GM19468 (cell line): ENCODE measurements around the gene PTGIS.
"Not testable (repeated sequence)": the region's sequence is repeated elsewhere in the genome, so short reads cannot be mapped to it uniquely, and the experiment has no call there.

Source experiments
- ATAC-seq: cut with Tn5 transposase; IDR thresholded peaks from one replicate; pipeline ENCODE4 v1.9.1; 2021; ENCODE audit warnings: mild to moderate bottlenecking, moderate library complexity, moderate number of reproducible peaks; ENCODE audit not compliant: unreplicated experiment; ENCODE audit errors: extremely low read depth

PTGIS gene

GRCh38 chr20:49581482-49581881 is 13.5 kb upstream of the PTGIS start:
- ATAC-seq, result no peak

GRCh38 chr20:49580813-49581174 is 12.9 kb upstream of the PTGIS start:
- no peak for ATAC-seq

- ATAC-seq, result no peak
Observed at GRCh38 chr20:49579874-49580812, 12.2 kb upstream of the PTGIS start.

GRCh38 chr20:49579195-49579594 is 11.3 kb upstream of the PTGIS start:
- no peak for ATAC-seq

GRCh38 chr20:49578436-49578835 is 10.5 kb upstream of the PTGIS start:
- ATAC-seq, result no peak

- ATAC-seq, result no peak
Observed at GRCh38 chr20:49575551-49576060, 7.7 kb upstream of the PTGIS start.

GRCh38 chr20:49573900-49574416 is 6.0 kb upstream of the PTGIS start:
- ATAC-seq, result no peak

- ATAC-seq, result no peak
Observed at GRCh38 chr20:49572857-49573256, 4.9 kb upstream of the PTGIS start.

GRCh38 chr20:49571553-49571835 is 3.6 kb upstream of the PTGIS start:
- no peak for ATAC-seq

- ATAC-seq, result no peak
Observed at GRCh38 chr20:49570828-49571552, 3.1 kb upstream of the PTGIS start.

GRCh38 chr20:49570161-49570827 is 2.4 kb upstream of the PTGIS start:
- no peak for ATAC-seq

- no peak for ATAC-seq
Observed at GRCh38 chr20:49569411-49570115, 1.6 kb upstream of the PTGIS start.

GRCh38 chr20:49568278-49569151 is 578 bp upstream of the PTGIS start:
- ATAC-seq, result no peak

- no peak for ATAC-seq
Observed at GRCh38 chr20:49566401-49567364, 1.3 kb downstream of the PTGIS start.

- not testable (repeated sequence) for ATAC-seq
Observed at GRCh38 chr20:49564991-49565390, 2.9 kb downstream of the PTGIS start.

- no peak for ATAC-seq
Observed at GRCh38 chr20:49563015-49563980, 4.6 kb downstream of the PTGIS start.
